Upper lobe of left lung (tissue), 4 donors: ENCODE measurements around the gene MLLT6.

Experiments
- CTCF ChIP-seq, 6 experiments: fragments of 450-650 bp in 4 of 6; fragments of 200-600 bp in 2 of 6; sonication (generic) in 2 of 6; IDR thresholded peaks; one replicate each; pipeline ENCODE4 v1.5.1; 2016 to 2019; ENCODE audit warnings: antibody characterized with exemption in 6 of 6
- EP300 ChIP-seq, 4 donors: sonication (generic); formaldehyde crosslinking; IDR thresholded peaks; one replicate each; pipeline ENCODE4 v1.5.1; 2017; ENCODE audit warnings: antibody characterized with exemption in 4 of 4, control low read depth in 2 of 4

- TF ChIP-seq CTCF (IDR thresholded peaks at IDR 0.05) (no peak), EP300 (IDR thresholded peaks at IDR 0.05) (no peak)
Observed at GRCh38 chr17:38671939-38672720, 32.9 kb upstream of the MLLT6 start.
